K562 (cell line): ENCODE results near the gene TBC1D12. TPM values are rescaled to one million over a fixed set of nuclear protein-coding genes. Genes with fewer than 3 reads are reported as not detected.

Experiments
- C11orf30 ChIP-seq: fragments of 450-650 bp; IDR thresholded peaks from 2 replicates; pipeline ENCODE4 v1.6.1; 2016; ENCODE audit warnings: low read depth, mild to moderate bottlenecking
- EGR1 ChIP-seq: fragments of 450-650 bp; conservative IDR thresholded peaks from 2 replicates; pipeline ENCODE4 v1.6.1; 2017; ENCODE audit warnings: mild to moderate bottlenecking
- MBD2 ChIP-seq: sonication (generic); IDR thresholded peaks from 2 replicates; pipeline ENCODE4 v1.6.1; 2016; ENCODE audit warnings: low read depth, borderline replicate concordance
- MYBL2 ChIP-seq, 2 experiments: fragments of 450-650 bp in 1 of 2; sonication (generic) in 1 of 2; formaldehyde crosslinking in 1 of 2; IDR thresholded peaks; 2 replicates each; pipeline versions ENCODE4 v1.6.1 to v1.8.1; 2017 to 2022; ENCODE audit warnings: borderline replicate concordance in 1 of 2, inconsistent platforms in 1 of 2, low read depth in 1 of 2, mild to moderate bottlenecking in 1 of 2, missing genetic modification reagents in 1 of 2, moderate library complexity in 1 of 2
- POLR3G ChIP-seq: IDR thresholded peaks from 2 replicates; pipeline ENCODE4 v1.6.1; 2011; ENCODE audit not compliant: insufficient read length, insufficient replicate concordance; ENCODE audit errors: extremely low read depth
- SAP30 ChIP-seq: fragments of 200-600 bp; sonication (generic); IDR thresholded peaks from 2 replicates; pipeline ENCODE4 v1.6.1; 2012; ENCODE audit warnings: borderline replicate concordance, low read depth, mild to moderate bottlenecking, moderate library complexity, low read length, control low read depth, inconsistent platforms; ENCODE audit not compliant: insufficient read depth, poor library complexity, severe bottlenecking
- SMAD4 ChIP-seq: fragments of 250-450 bp; sonication (Bioruptor Pico); conservative IDR thresholded peaks from 2 replicates; pipeline ENCODE4 v1.8.0; 2021; ENCODE audit warnings: inconsistent platforms, mild to moderate bottlenecking, moderate library complexity
- ZBTB7A ChIP-seq: IDR thresholded peaks from 2 replicates; pipeline ENCODE4 v1.6.1; 2011; ENCODE audit warnings: low read depth, mild to moderate bottlenecking, low read length, moderate library complexity, borderline replicate concordance; ENCODE audit not compliant: control insufficient read depth
- ZC3H4 ChIP-seq: sonication (generic); formaldehyde crosslinking; IDR thresholded peaks from 2 replicates; pipeline ENCODE4 v1.9.0; 2021; ENCODE audit warnings: missing genetic modification reagents, borderline replicate concordance
- ZNF316 ChIP-seq: fragments of 450-650 bp; IDR thresholded peaks from 2 replicates; pipeline ENCODE4 v1.6.1; 2016
- polyA plus RNA-seq, 8 experiments: library from polyadenylated mRNA; depleted of rRNA in 4 of 8; stranded (reverse) in 5 of 8; unstranded in 3 of 8; fragments of >200 nt; fragmentation: Nextera tagmentation in 2 of 8; fragmentation: Illumina TruSeq in 1 of 8; extraction: Ambion mirVana in 2 of 8; extraction: Trizol in 1 of 8; gene quantifications; 2 replicates each; pipeline versions ENCODE4 v1.2.1 to v1.2.3, GENCODE V29; 2011 to 2014; ENCODE audit warnings: inconsistent platforms in 1 of 8, missing spikeins in 1 of 8
- total RNA-seq, 7 experiments: library from RNA; depleted of rRNA in 6 of 7; stranded (reverse); fragments of >200 nt in 6 of 7; fragmentation: Illumina TruSeq in 2 of 7; extraction: Trizol in 2 of 7; gene quantifications; 2 replicates each; pipeline versions ENCODE4 v1.2.1 to v1.2.3, GENCODE V29; 2011 to 2021; ENCODE audit warnings: low replicate concordance in 1 of 7
- TF ChIP-seq, protein P1 (sequence below), 2 experiments: fragments of 450-650 bp in 1 of 2; sonication (generic) in 1 of 2; formaldehyde crosslinking in 1 of 2; IDR thresholded peaks; 2 replicates each; pipeline versions ENCODE4 v1.7.1 to v1.9.0; 2016 to 2022; ENCODE audit warnings: inconsistent platforms in 1 of 2, mild to moderate bottlenecking in 1 of 2, missing genetic modification reagents in 1 of 2
- TF ChIP-seq, protein P2 (sequence below), 2 experiments: fragments of 450-650 bp in 1 of 2; sonication (generic) in 1 of 2; formaldehyde crosslinking in 1 of 2; IDR thresholded peaks in 1 of 2; conservative IDR thresholded peaks in 1 of 2; 2 replicates each; pipeline versions ENCODE4 v1.6.1 to v1.8.1; 2016 to 2023; ENCODE audit warnings: mild to moderate bottlenecking in 2 of 2, moderate library complexity in 2 of 2, inconsistent platforms in 1 of 2, missing genetic modification reagents in 1 of 2
- TF ChIP-seq, protein P3 (sequence below): fragments of 450-650 bp; IDR thresholded peaks from 2 replicates; pipeline ENCODE4 v1.6.1; 2014; ENCODE audit warnings: low read depth, mild to moderate bottlenecking, moderate library complexity, borderline replicate concordance

The TBC1D12 gene
- total and polyA plus RNA-seq, 9 of the 15 experiments (the other 6 are each of a cell fraction or from before 2014, with no cell fraction given): 2.1 to 6.7 (median 3.9) TPM

DNA sequence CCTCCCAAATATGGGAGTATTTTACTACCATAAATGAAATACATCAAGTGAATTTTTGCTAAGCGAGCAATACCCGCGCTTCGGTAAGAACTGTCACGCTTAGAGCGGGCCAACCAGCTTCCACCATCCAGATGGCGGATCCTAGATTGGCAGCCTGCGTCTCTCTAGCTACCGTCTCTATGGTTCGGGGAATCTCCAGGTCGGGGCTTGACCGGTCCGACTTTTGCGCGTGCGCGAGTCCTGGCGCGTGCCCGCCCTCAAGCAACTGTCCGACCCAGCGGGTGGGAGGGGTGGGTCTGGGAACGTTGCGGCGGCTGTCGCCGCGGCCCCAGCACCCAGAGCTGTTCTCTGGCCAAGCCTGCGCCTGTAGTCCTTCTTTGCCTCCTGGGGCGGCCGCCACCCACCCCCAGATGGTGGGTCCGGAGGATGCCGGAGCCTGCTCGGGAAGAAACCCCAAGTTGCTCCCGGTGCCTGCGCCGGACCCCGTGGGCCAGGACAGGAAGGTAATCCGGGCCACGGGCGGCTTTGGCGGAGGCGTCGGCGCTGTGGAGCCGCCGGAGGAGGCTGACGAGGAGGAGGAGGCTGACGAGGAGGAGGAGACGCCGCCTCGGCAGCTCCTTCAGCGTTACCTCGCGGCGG lies at the start of gene TBC1D12 (continued):
- TF ChIP-seq, protein P1, sequence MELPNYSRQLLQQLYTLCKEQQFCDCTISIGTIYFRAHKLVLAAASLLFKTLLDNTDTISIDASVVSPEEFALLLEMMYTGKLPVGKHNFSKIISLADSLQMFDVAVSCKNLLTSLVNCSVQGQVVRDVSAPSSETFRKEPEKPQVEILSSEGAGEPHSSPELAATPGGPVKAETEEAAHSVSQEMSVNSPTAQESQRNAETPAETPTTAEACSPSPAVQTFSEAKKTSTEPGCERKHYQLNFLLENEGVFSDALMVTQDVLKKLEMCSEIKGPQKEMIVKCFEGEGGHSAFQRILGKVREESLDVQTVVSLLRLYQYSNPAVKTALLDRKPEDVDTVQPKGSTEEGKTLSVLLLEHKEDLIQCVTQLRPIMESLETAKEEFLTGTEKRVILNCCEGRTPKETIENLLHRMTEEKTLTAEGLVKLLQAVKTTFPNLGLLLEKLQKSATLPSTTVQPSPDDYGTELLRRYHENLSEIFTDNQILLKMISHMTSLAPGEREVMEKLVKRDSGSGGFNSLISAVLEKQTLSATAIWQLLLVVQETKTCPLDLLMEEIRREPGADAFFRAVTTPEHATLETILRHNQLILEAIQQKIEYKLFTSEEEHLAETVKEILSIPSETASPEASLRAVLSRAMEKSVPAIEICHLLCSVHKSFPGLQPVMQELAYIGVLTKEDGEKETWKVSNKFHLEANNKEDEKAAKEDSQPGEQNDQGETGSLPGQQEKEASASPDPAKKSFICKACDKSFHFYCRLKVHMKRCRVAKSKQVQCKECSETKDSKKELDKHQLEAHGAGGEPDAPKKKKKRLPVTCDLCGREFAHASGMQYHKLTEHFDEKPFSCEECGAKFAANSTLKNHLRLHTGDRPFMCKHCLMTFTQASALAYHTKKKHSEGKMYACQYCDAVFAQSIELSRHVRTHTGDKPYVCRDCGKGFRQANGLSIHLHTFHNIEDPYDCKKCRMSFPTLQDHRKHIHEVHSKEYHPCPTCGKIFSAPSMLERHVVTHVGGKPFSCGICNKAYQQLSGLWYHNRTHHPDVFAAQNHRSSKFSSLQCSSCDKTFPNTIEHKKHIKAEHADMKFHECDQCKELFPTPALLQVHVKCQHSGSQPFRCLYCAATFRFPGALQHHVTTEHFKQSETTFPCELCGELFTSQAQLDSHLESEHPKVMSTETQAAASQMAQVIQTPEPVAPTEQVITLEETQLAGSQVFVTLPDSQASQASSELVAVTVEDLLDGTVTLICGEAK (IDR thresholded peaks at IDR 0.05): 0 out of 2 replicates have a peak, but pooled peaks have one; percentile 2
- TF ChIP-seq, protein P1 (CRISPR knock-in tag; IDR thresholded peaks at IDR 0.05): no peak
- TF ChIP-seq POLR3G: no peak
- TF ChIP-seq ZNF316: peak; percentile 38; the same call in 1 of the 2 replicates
- no peak for TF ChIP-seq ZC3H4 (CRISPR knock-in tag)
- TF ChIP-seq SAP30: no peak
- TF ChIP-seq EGR1: peak; percentile 54
- 0 out of 2 replicates have a peak, but pooled peaks have one; percentile 29 for TF ChIP-seq MYBL2 (IDR thresholded peaks at IDR 0.05; ENCODE audit: low read depth)
- TF ChIP-seq MYBL2 (CRISPR knock-in tag; IDR thresholded peaks at IDR 0.05; ENCODE audit: borderline replicate concordance): no peak
- TF ChIP-seq, protein P2, sequence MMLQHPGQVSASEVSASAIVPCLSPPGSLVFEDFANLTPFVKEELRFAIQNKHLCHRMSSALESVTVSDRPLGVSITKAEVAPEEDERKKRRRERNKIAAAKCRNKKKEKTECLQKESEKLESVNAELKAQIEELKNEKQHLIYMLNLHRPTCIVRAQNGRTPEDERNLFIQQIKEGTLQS (IDR thresholded peaks at IDR 0.05): no peak
- TF ChIP-seq, protein P2 (CRISPR knock-in tag; conservative IDR thresholded peaks at IDR 0.05): no peak
- TF ChIP-seq SMAD4: 0 out of 2 replicates have a peak, but pooled peaks have one; percentile 9
- TF ChIP-seq, protein P3, sequence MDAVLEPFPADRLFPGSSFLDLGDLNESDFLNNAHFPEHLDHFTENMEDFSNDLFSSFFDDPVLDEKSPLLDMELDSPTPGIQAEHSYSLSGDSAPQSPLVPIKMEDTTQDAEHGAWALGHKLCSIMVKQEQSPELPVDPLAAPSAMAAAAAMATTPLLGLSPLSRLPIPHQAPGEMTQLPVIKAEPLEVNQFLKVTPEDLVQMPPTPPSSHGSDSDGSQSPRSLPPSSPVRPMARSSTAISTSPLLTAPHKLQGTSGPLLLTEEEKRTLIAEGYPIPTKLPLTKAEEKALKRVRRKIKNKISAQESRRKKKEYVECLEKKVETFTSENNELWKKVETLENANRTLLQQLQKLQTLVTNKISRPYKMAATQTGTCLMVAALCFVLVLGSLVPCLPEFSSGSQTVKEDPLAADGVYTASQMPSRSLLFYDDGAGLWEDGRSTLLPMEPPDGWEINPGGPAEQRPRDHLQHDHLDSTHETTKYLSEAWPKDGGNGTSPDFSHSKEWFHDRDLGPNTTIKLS: peak; percentile 41; the same call in 1 of the 2 replicates
- 0 out of 2 replicates have a peak, but pooled peaks have one; percentile 5 for TF ChIP-seq C11orf30
- peak; percentile 46; the same call in 1 of the 2 replicates for TF ChIP-seq ZBTB7A
- TF ChIP-seq MBD2: 0 out of 2 replicates have a peak, but pooled peaks have one; percentile 34
